Heart left ventricle (tissue), 13 donors: Measurements from ENCODE around the gene TIPARP.

ENCODE experiments used
- CTCF ChIP-seq, 12 donors: fragments of 200-600 bp; sonication (generic) in 4 of 12; IDR thresholded peaks; one replicate each; pipeline versions ENCODE4 v1.5.0 to v1.8.0; 2018 to 2022; ENCODE audit warnings: antibody characterized with exemption in 12 of 12, mild to moderate bottlenecking in 5 of 12
- POLR2A ChIP-seq, 2 donors: fragments of 450-650 bp; IDR thresholded peaks; one replicate each; pipeline ENCODE4 v1.6.1; 2017; ENCODE audit warnings: antibody characterized with exemption in 2 of 2, mild to moderate bottlenecking in 2 of 2, moderate library complexity in 2 of 2
- donor health status: ischemic (EF 13 %, LVEDD 7.1; RV severe dilation, severe dysfunction).
- donor health status: DM: no; HTN: yes; CAD: no.
- donor health status: DM: no; HTN: no; CAD: no.
- donor health status: ischemic (EF 25% LVEDD 6.9; RV normal size, moderate dysfunction).
- donor health status: ischemic (EF 25% LVEDD 5.7; RV mildly dilated, moderate dysfunction).
- donor health status: ischemic (EF 35%, LVEDD 5.7; RV mildly dilated, moderate dysfunction).
- donor health status: nonischemic (EF 11% LVEDD 7.7; RV severe dilation, severe dysfunction).
- donor health status: DM: yes; HTN: yes; CAD: no.
- donor health status: PGD.
- donor health status: ischemic (EF 29% LVEDD 5.4; RV normal size, mild dysfunction).
- donor health status: nonischemic (EF 23%, LVEDD 6.1; RV moderate dilation, normal function).

- TF ChIP-seq POLR2A (IDR thresholded peaks at IDR 0.05) (no peak), CTCF (IDR thresholded peaks at IDR 0.05) (no peak)
Observed at GRCh38 chr3:156644958-156645357, 29.4 kb upstream of the TIPARP start.
